Endothelial cell of umbilical vein (primary cell): ENCODE measurements around the gene RAB35. TPM values are rescaled to one million over a fixed set of nuclear protein-coding genes. Genes with fewer than 3 reads are reported as not detected.

Experiments used
- BruUV-seq: library from RNA; stranded (reverse); fragments of 400-500 nt; replicated peaks from 2 replicates; lab custom pipeline; 2021; lab: Mats Ljungman, UMichigan
- CTCF ChIA-PET: fragments of 300-600, 350-600 bp; sonication (Branson Sonifier 250); formaldehyde crosslinking; loops from one replicate; lab custom pipeline; 2021; ENCODE audit warnings: antibody characterized with exemption, inconsistent platforms; lab: Charles Lee
- POLR2A ChIA-PET: fragments of 300-600, 350-600 bp; sonication (Branson Sonifier 250); formaldehyde crosslinking; loops from one replicate; lab custom pipeline; 2021; ENCODE audit warnings: antibody characterized with exemption, inconsistent platforms; lab: Charles Lee
- DNase-seq: peaks from one replicate; pipeline ENCODE4 v3.0.0-alpha.2; 2011; ENCODE audit warnings: low read depth, low spot score
- FAIRE-seq: peaks from 2 replicates; lab custom pipeline; 2011; peaks lifted over from hg19 to GRCh38; lab: Jason Lieb, UNC
- H2AFZ ChIP-seq: 2 replicates; pipeline ENCODE4 v1.6.0; 2012; ENCODE audit warnings: low read depth, low read length, control low read depth, inconsistent platforms
- H3K27ac ChIP-seq: 2 replicates; pipeline ENCODE4 v1.5.1; 2011; ENCODE audit warnings: low read depth, mild to moderate bottlenecking, control low read depth, low read length, moderate library complexity; ENCODE audit not compliant: insufficient read depth
- H3K27me3 ChIP-seq, 2 experiments: 2 replicates each; pipeline versions ENCODE4 v1.6.0 to v1.6.1; 2011; ENCODE audit warnings: low read length in 2 of 2, mixed read lengths in 1 of 2; ENCODE audit not compliant: control insufficient read depth in 2 of 2, insufficient read depth in 2 of 2
- H3K36me3 ChIP-seq, 2 experiments: 2 replicates in 1 of 2; 3 replicates in 1 of 2; pipeline ENCODE4 v1.5.1; 2011; ENCODE audit warnings: low read length in 2 of 2, mild to moderate bottlenecking in 1 of 2, moderate library complexity in 1 of 2; ENCODE audit not compliant: control insufficient read depth in 2 of 2, insufficient read depth in 2 of 2; ENCODE audit errors: extremely low read depth in 1 of 2
- H3K4me1 ChIP-seq: 3 replicates; pipeline ENCODE4 v1.5.1; 2011; ENCODE audit warnings: mild to moderate bottlenecking, low read length; ENCODE audit not compliant: control insufficient read depth, insufficient read depth; ENCODE audit errors: extremely low read depth
- H3K4me2 ChIP-seq: 2 replicates; pipeline ENCODE4 v1.6.1; 2011; ENCODE audit warnings: low read length, control low read depth, mixed read lengths; ENCODE audit not compliant: insufficient read depth
- H3K4me3 ChIP-seq, 3 experiments: fragments of 200-600 bp in 1 of 3; sonication (generic), shearing (Covaris generic) in 1 of 3; replicated peaks in 1 of 3; 2 replicates each; pipeline ENCODE4 v1.5.1; 2011 to 2016; ENCODE audit warnings: control low read depth in 3 of 3, low read length in 3 of 3, mild to moderate bottlenecking in 2 of 3, inconsistent platforms in 1 of 3, low read depth in 1 of 3, moderate library complexity in 1 of 3; ENCODE audit not compliant: insufficient read depth in 1 of 3
- H3K79me2 ChIP-seq: 2 replicates; pipeline ENCODE4 v1.6.0; 2012; ENCODE audit warnings: low read length, inconsistent platforms; ENCODE audit not compliant: control insufficient read depth, insufficient read depth
- H3K9ac ChIP-seq: replicated peaks from 2 replicates; pipeline ENCODE3; 2011; ENCODE audit warnings: low read length, control low read depth; ENCODE audit not compliant: insufficient read depth; ENCODE audit errors: extremely low read depth
- H3K9me1 ChIP-seq: replicated peaks from 3 replicates; pipeline ENCODE4 v1.6.0; 2011; ENCODE audit warnings: mild to moderate bottlenecking, low read length; ENCODE audit not compliant: control insufficient read depth, insufficient read depth; ENCODE audit errors: extremely low read depth
- H3K9me3 ChIP-seq: replicated peaks from 2 replicates; pipeline ENCODE4 v1.5.1; 2012; ENCODE audit warnings: low read length, inconsistent platforms; ENCODE audit not compliant: control insufficient read depth, insufficient read depth
- H4K20me1 ChIP-seq: replicated peaks from 2 replicates; pipeline ENCODE3; 2011; ENCODE audit warnings: mild to moderate bottlenecking, low read length; ENCODE audit not compliant: control insufficient read depth, insufficient read depth; ENCODE audit errors: extremely low read depth
- EZH2 ChIP-seq: IDR thresholded peaks from 2 replicates; pipeline ENCODE4 v1.6.1; 2012; ENCODE audit warnings: borderline replicate concordance, low read depth, mild to moderate bottlenecking, moderate library complexity, low read length, inconsistent platforms; ENCODE audit not compliant: severe bottlenecking
- FOS ChIP-seq: IDR thresholded peaks from 2 replicates; pipeline ENCODE4 v1.6.1; 2011; ENCODE audit warnings: mild to moderate bottlenecking, low read length, moderate library complexity, borderline replicate concordance; ENCODE audit not compliant: insufficient read depth
- GATA2 ChIP-seq: IDR thresholded peaks from 2 replicates; pipeline ENCODE4 v1.7.0; 2011; ENCODE audit warnings: low read depth, mild to moderate bottlenecking, moderate library complexity, mixed read lengths, low read length; ENCODE audit not compliant: insufficient read length, insufficient read depth
- JUN ChIP-seq: IDR thresholded peaks from 2 replicates; pipeline ENCODE4 v1.6.1; 2011; ENCODE audit warnings: borderline replicate concordance, low read depth; ENCODE audit not compliant: insufficient read length, insufficient read depth
- MYC ChIP-seq: IDR thresholded peaks from one replicate; pipeline ENCODE4 v1.6.1; 2011; ENCODE audit warnings: mild to moderate bottlenecking, low read depth, low read length
- POLR2A ChIP-seq: IDR thresholded peaks from 2 replicates; pipeline ENCODE4 v1.6.1; 2012; ENCODE audit warnings: low read depth, mild to moderate bottlenecking, control low read depth, low read length
- dilution Hi-C: fragments of 300-500 bp; cut with MboI; formaldehyde crosslinking; loops from one replicate; pipeline ENCODE4 v1.15.0; 2019; ENCODE audit warnings: low sequenced_read_pairs; ENCODE audit not compliant: extremely low pct_ligation_motif_present
- intact Hi-C: fragments of 100-400 bp; cut with micrococcal nuclease; formaldehyde crosslinking; loops from one replicate; pipeline ENCODE4 v1.10.0; 2022
- polyA plus RNA-seq, 4 experiments: library from polyadenylated mRNA; depleted of rRNA in 3 of 4; stranded (reverse) in 3 of 4; unstranded in 1 of 4; fragments of >200 nt; gene quantifications; 2 replicates each; pipeline versions ENCODE4 v1.2.1 to v1.2.3, GENCODE V29; 2011 to 2012; ENCODE audit warnings: missing spikeins in 1 of 4
- total RNA-seq: library from RNA; stranded (reverse); gene quantifications from 2 replicates; pipeline ENCODE4 v1.2.3, GENCODE V29; 2021
- TF ChIP-seq, protein P1 (sequence below), 2 donors: IDR thresholded peaks; 1 replicate in 1 of 2; 2 replicates in 1 of 2; pipeline ENCODE4 v1.5.1; 2011; ENCODE audit warnings: low read length in 2 of 2, mild to moderate bottlenecking in 2 of 2, moderate library complexity in 2 of 2, control low read depth in 1 of 2, inconsistent platforms in 1 of 2, low read depth in 1 of 2; ENCODE audit not compliant: insufficient read depth in 1 of 2; ENCODE audit errors: extremely low read depth in 1 of 2

The RAB35 gene
- total and polyA plus RNA-seq, 2 donors (not counting 3 experiments of a cell fraction or from before 2014, with no cell fraction given), result 70.5 to 80.3 TPM

DNA sequence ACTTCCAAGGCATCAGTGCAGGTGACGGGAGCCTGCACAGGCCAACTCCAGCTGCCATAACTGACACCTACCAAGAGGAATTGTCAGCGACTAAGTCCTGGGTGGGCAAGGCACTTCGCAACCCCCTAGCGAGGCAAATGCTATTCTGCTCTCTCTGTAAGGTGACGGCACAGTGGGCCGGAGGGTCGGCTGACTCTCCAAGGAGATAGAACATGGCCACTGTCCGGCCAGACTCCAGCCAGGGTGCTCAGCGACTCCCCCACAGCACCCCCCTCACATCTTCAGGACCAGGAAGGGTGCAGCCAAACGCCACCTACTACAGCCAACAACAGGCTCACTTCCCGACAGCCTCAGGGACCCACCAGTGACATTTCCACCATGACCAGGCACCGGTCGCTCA, 13.2 kb downstream of the RAB35 start:
- Histone ChIP-seq H3K9me3 (no peaks in the 10 kb centered on the region), H3K4me1 (no peaks in the 10 kb centered on the region), H3K27me3 (no peaks in the 10 kb centered on the region), H3K9ac (no peak overlapping the region), H2AFZ (no peak overlapping the region), H3K27ac (no peak overlapping the region), H3K36me3 (peaks cover 5 to 38% of the 10 kb centered on the region in 2 experiments), H3K9me1 (no peaks in the 10 kb centered on the region), H3K4me2 (no peak overlapping the region), H3K79me2 (peaks cover 80% of the 10 kb centered on the region), H3K4me3 (no peak overlapping the region), H4K20me1 (peaks cover 3% of the 10 kb centered on the region)
- dilution Hi-C loops (no loop called here), intact Hi-C loops (no loop called here)
- no peak for DNase-seq
- FAIRE-seq, result no peak
- BruUV-seq, result no TSS peak
- POLR2A ChIA-PET, result no interaction called here
- TF ChIP-seq FOS (no peak), MYC (no peak), POLR2A (no peak), GATA2 (no peak), JUN (no peak)
- TF ChIP-seq, protein P1, sequence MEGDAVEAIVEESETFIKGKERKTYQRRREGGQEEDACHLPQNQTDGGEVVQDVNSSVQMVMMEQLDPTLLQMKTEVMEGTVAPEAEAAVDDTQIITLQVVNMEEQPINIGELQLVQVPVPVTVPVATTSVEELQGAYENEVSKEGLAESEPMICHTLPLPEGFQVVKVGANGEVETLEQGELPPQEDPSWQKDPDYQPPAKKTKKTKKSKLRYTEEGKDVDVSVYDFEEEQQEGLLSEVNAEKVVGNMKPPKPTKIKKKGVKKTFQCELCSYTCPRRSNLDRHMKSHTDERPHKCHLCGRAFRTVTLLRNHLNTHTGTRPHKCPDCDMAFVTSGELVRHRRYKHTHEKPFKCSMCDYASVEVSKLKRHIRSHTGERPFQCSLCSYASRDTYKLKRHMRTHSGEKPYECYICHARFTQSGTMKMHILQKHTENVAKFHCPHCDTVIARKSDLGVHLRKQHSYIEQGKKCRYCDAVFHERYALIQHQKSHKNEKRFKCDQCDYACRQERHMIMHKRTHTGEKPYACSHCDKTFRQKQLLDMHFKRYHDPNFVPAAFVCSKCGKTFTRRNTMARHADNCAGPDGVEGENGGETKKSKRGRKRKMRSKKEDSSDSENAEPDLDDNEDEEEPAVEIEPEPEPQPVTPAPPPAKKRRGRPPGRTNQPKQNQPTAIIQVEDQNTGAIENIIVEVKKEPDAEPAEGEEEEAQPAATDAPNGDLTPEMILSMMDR (IDR thresholded peaks at IDR 0.05; ENCODE audit: extremely low read depth in 1 of 2, insufficient read depth in 1 of 2, low read depth in 1 of 2, low read length in 2 of 2), result no peak
- CTCF ChIA-PET, result no interaction called here

DNA sequence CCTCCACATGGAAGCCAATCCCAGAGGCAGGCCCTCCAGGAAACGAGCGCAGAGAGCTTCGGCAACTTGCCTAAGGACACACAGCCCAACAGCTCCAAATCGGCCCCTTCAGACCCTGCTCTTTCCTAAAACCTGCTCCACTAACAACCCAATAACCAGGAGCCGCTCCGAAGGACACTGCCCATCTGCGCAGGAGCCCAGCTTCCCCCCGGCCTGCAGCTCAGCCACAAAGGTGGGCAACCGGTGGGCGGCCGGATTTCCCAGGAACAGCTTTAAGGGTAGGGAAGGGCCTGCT, 13.6 kb downstream of the RAB35 start:
- POLR2A ChIA-PET, result no interaction called here
- dilution Hi-C loops, result no loop called here
- Histone ChIP-seq H3K4me2 (no peak overlapping the region), H3K4me1 (no peaks in the 10 kb centered on the region), H4K20me1 (peaks cover 3% of the 10 kb centered on the region), H3K9me1 (no peaks in the 10 kb centered on the region), H3K27ac (no peak overlapping the region), H3K36me3 (peaks cover 5 to 39% of the 10 kb centered on the region in 2 experiments), H3K9ac (no peak overlapping the region), H3K27me3 (no peaks in the 10 kb centered on the region), H3K4me3 (no peak overlapping the region), H3K9me3 (no peaks in the 10 kb centered on the region), H3K79me2 (peaks cover 76% of the 10 kb centered on the region), H2AFZ (no peak overlapping the region)
- DNase-seq (no peak), FAIRE-seq (no peak)
- intact Hi-C loops, result no loop called here
- TF ChIP-seq EZH2, result no peak
- CTCF ChIA-PET, result interaction anchor here (1.2 to 1.3 kb wide), 2 partner anchors 8 to 16 kb away, joined by 4 to 5 read pairs; no protein-coding TSS in a partner anchor
- BruUV-seq, result no TSS peak
